Measurements from ENCODE around the gene RS1.

RS1 gene

GRCh38 chrX:18672008-18672407, at the start of gene RS1:
Gene RS1, minus strand, starts transcription at chrX:18672108. Its CDS starts 40 bp downstream, at chrX:18672068.
- Histone ChIP-seq H3K4me3 (replicated peaks; ENCODE audit: low read depth, low read length) (no peak within 1 kb of the TSS), H3K27me3 (replicated peaks; ENCODE audit: control insufficient read depth, insufficient read depth, low read length) (no peaks in the 10 kb centered on the region), H3K36me3 (ENCODE audit: control insufficient read depth, insufficient read depth, low read length) (no peaks in the 10 kb centered on the region)
- DNase-seq (ENCODE audit: extremely low read depth, insufficient read length) = no peak
- TF ChIP-seq CTCF (IDR thresholded peaks at IDR 0.05; ENCODE audit: insufficient read depth, low read length, poor library complexity, severe bottlenecking) = no peak

- Histone ChIP-seq H3K27me3 (replicated peaks; ENCODE audit: control insufficient read depth, insufficient read depth, low read length) (no peaks in the 10 kb centered on the region), H3K36me3 (ENCODE audit: control insufficient read depth, insufficient read depth, low read length) (no peaks in the 10 kb centered on the region), H3K4me3 (replicated peaks; ENCODE audit: low read depth, low read length) (no peak overlapping the region)
- no peak for TF ChIP-seq CTCF (IDR thresholded peaks at IDR 0.05; ENCODE audit: insufficient read depth, low read length, poor library complexity, severe bottlenecking)
- no peak for DNase-seq (ENCODE audit: extremely low read depth, insufficient read length)
Observed at GRCh38 chrX:18719852-18720251, 47.9 kb upstream of the RS1 start.

- no peaks in the 10 kb centered on the region for H3K27me3 ChIP-seq (replicated peaks; ENCODE audit: control insufficient read depth, insufficient read depth, low read length)
- H3K4me3 ChIP-seq (replicated peaks; ENCODE audit: low read depth, low read length) = no peak overlapping the region
- TF ChIP-seq CTCF (IDR thresholded peaks at IDR 0.05; ENCODE audit: insufficient read depth, low read length, poor library complexity, severe bottlenecking) = no peak
- no peak for DNase-seq (ENCODE audit: extremely low read depth, insufficient read length)
- H3K36me3 ChIP-seq (ENCODE audit: control insufficient read depth, insufficient read depth, low read length) = no peaks in the 10 kb centered on the region
Observed at GRCh38 chrX:18714910-18715309, 43.0 kb upstream of the RS1 start.

GRCh38 chrX:18709833-18710232, 37.9 kb upstream of the RS1 start:
- no peak for TF ChIP-seq CTCF (IDR thresholded peaks at IDR 0.05; ENCODE audit: insufficient read depth, low read length, poor library complexity, severe bottlenecking)
- H3K27me3 ChIP-seq (replicated peaks; ENCODE audit: control insufficient read depth, insufficient read depth, low read length) = no peaks in the 10 kb centered on the region
- no peaks in the 10 kb centered on the region for H3K36me3 ChIP-seq (ENCODE audit: control insufficient read depth, insufficient read depth, low read length)
- no peak for DNase-seq (ENCODE audit: extremely low read depth, insufficient read length)
- no peak overlapping the region for H3K4me3 ChIP-seq (replicated peaks; ENCODE audit: low read depth, low read length)

- no peak within 1 kb of the TSS for H3K4me3 ChIP-seq (replicated peaks; ENCODE audit: low read depth, low read length)
- H3K36me3 ChIP-seq (ENCODE audit: control insufficient read depth, insufficient read depth, low read length) = no peaks in the 10 kb centered on the region
- no peak for TF ChIP-seq CTCF (IDR thresholded peaks at IDR 0.05; ENCODE audit: insufficient read depth, low read length, poor library complexity, severe bottlenecking)
- DNase-seq (ENCODE audit: extremely low read depth, insufficient read length) = no peak
- no peaks in the 10 kb centered on the region for H3K27me3 ChIP-seq (replicated peaks; ENCODE audit: control insufficient read depth, insufficient read depth, low read length)
Observed at GRCh38 chrX:18707426-18708049, 35.6 kb upstream of the RS1 start, which contains the start of gene PPEF1. Gene PPEF1, plus strand, starts transcription at chrX:18707645. Its CDS starts 136 bp downstream, at chrX:18707781.
